ENCODE data around the gene CCNQ. TPM values are rescaled to one million over a fixed set of nuclear protein-coding genes. Genes with fewer than 3 reads are reported as not detected.

CCNQ gene
- total and polyA plus RNA-seq, 2 donors (not counting 3 experiments of a cell fraction or from before 2014, with no cell fraction given) = 21.3 to 37.0 TPM

- CTCF ChIA-PET = interaction anchor here (0.6 to 1.5 kb wide), 4 partner anchors 15 to 37 kb away, joined by 3 to 6 read pairs (median 3); no protein-coding TSS in a partner anchor
- dilution Hi-C loops (cut with MboI; ENCODE audit: extremely low pct_ligation_motif_present, low sequenced_read_pairs) = no loop called here
- no peak for FAIRE-seq
Observed at GRCh38 chrX:153631346-153631745, 32.4 kb upstream of the CCNQ start.

More at GRCh38 chrX:153631346-153631745, 32.4 kb upstream of the CCNQ start:
- Histone ChIP-seq H3K4me1 (ENCODE audit: control insufficient read depth, extremely low read depth, insufficient read depth, low read length) (no peaks in the 10 kb centered on the region), H4K20me1 (replicated peaks; ENCODE audit: control insufficient read depth, extremely low read depth, insufficient read depth, low read length) (no peaks in the 10 kb centered on the region), H3K4me3 (replicated peaks in 1 of 3; ENCODE audit: insufficient read depth in 1 of 3, low read depth in 1 of 3, low read length in 3 of 3) (no peak overlapping the region), H3K36me3 (ENCODE audit: control insufficient read depth in 2 of 2, extremely low read depth in 1 of 2, insufficient read depth in 2 of 2, low read length in 2 of 2) (no peaks in the 10 kb centered on the region), H3K79me2 (ENCODE audit: control insufficient read depth, insufficient read depth, low read length) (no peaks in the 10 kb centered on the region), H2AFZ (ENCODE audit: low read depth, low read length) (no peak overlapping the region), H3K4me2 (ENCODE audit: insufficient read depth, low read length) (no peak overlapping the region), H3K9ac (replicated peaks; ENCODE audit: extremely low read depth, insufficient read depth, low read length) (no peak overlapping the region), H3K27me3 (ENCODE audit: control insufficient read depth in 2 of 2, insufficient read depth in 2 of 2, low read length in 2 of 2) (peaks cover 0 to 1% of the 10 kb centered on the region in 2 experiments), H3K27ac (ENCODE audit: insufficient read depth, low read depth, low read length) (no peak overlapping the region), H3K9me1 (replicated peaks; ENCODE audit: control insufficient read depth, extremely low read depth, insufficient read depth, low read length) (no peaks in the 10 kb centered on the region), H3K9me3 (replicated peaks; ENCODE audit: control insufficient read depth, insufficient read depth, low read length) (no peaks in the 10 kb centered on the region)
- TF ChIP-seq POLR2A (IDR thresholded peaks at IDR 0.05; ENCODE audit: low read depth, low read length) (no peak), EZH2 (IDR thresholded peaks at IDR 0.05; ENCODE audit: borderline replicate concordance, low read depth, low read length, severe bottlenecking) (no peak), MYC (IDR thresholded peaks at IDR 0.05; ENCODE audit: low read depth, low read length) (no peak), GATA2 (IDR thresholded peaks at IDR 0.05; ENCODE audit: insufficient read depth, insufficient read length, low read depth, low read length) (no peak), MAX (IDR thresholded peaks at IDR 0.05; ENCODE audit: insufficient read depth, insufficient read length) (no peak), JUN (IDR thresholded peaks at IDR 0.05; ENCODE audit: borderline replicate concordance, insufficient read depth, insufficient read length, low read depth) (no peak), POLR2AphosphoS5 (IDR thresholded peaks at IDR 0.05; ENCODE audit: insufficient read depth, low read depth, low read length) (no peak), CTCF (IDR thresholded peaks at IDR 0.05; ENCODE audit: extremely low read depth in 1 of 2, insufficient read depth in 1 of 2, low read depth in 1 of 2, low read length in 2 of 2) (no peak)
- intact Hi-C loops (cut with micrococcal nuclease) = no loop called here
- POLR2A ChIA-PET = no interaction called here
- DNase-seq (ENCODE audit: low read depth, low spot score) = no peak
- BruUV-seq (replicated peaks) = no TSS peak
